ENCODE data around the gene ZNF778.

GRCh38 chr16:89217138-89217387 lies 440 bp upstream of the ZNF778 start:
- TF ChIP-seq CTCF (IDR thresholded peaks at IDR 0.05) (no peak), POLR2A (IDR thresholded peaks at IDR 0.05) (no peak)
